NCI-H2227 (cell line): Measurements from ENCODE around the gene GGT5.
"Not testable (repeated sequence)": the region's sequence is repeated elsewhere in the genome, so short reads cannot be mapped to it uniquely, and the experiment has no call there.

Experiments
- DNase-seq: peaks from one replicate; lab custom pipeline; 2025; ENCODE audit not compliant: unreplicated experiment; lab: John Stamatoyannopoulos, UW

The GGT5 gene

GRCh38 chr22:24245030-24245431 lies at the start of gene GGT5:
Gene GGT5, minus strand, starts transcription at chr22:24245082. Its CDS starts 357 bp downstream, at chr22:24244725.
- not testable (repeated sequence) for DNase-seq

DNA sequence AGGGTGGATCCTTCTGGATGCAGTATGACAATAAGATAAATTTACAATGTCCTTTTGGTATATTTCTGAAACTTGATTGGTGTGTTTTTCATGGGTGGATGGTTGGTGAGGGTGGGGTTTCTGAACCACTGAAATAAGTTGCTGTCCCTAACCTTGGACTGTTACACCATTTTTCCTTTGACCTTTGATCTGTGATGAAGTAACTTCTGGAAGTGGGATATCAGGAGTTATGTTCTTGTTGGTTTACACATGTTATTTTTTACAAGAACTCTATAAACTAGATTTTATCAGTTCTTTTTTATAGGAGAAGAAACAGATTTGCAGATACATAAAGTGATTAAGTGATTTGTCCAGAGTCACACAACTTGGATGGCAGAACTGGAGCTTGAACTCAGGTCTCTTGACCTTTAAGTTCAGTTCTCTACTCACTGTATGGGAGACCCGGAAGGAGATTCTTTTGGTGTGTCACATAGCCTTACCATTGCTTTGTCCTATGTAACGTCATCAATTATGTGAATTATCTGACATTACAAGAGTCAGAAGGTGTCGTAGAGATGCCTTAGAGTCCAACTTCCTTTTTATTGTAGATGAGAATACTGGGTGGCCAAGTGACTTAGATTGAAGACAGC lies 47.4 kb upstream of the GGT5 start:
- DNase-seq = not testable (repeated sequence)

- no peak for DNase-seq
These were observed 46.8 kb upstream of the GGT5 start for GRCh38 chr22:24291515-24292201.

GRCh38 chr22:24290459-24290858 lies 45.6 kb upstream of the GGT5 start:
- no peak for DNase-seq

GRCh38 chr22:24289741-24290163 lies 44.9 kb upstream of the GGT5 start:
- DNase-seq = no peak

GRCh38 chr22:24289114-24289513 lies 44.2 kb upstream of the GGT5 start:
- no peak for DNase-seq

GRCh38 chr22:24287801-24288200 lies 42.9 kb upstream of the GGT5 start:
- not testable (repeated sequence) for DNase-seq

DNA sequence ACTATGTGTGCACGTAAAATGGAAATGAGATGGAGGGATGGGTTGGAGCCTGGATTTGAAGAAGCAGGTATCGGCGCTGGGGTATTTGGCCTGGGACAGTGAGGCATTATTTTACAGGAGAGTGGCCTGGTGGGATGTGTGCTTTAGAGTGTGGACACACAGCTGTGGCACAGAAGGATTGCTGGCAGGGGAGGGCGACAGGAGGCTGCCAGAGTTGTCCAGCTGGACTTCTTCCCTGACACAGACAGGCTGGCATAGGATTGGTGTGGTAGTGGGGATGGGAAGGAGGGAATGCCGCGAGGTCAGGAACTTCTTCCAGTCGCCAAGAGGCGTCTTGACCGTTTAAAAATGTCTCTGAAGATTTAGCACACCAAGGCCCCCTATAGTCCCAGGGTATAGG lies 42.3 kb upstream of the GGT5 start:
- DNase-seq = not testable (repeated sequence)

DNA sequence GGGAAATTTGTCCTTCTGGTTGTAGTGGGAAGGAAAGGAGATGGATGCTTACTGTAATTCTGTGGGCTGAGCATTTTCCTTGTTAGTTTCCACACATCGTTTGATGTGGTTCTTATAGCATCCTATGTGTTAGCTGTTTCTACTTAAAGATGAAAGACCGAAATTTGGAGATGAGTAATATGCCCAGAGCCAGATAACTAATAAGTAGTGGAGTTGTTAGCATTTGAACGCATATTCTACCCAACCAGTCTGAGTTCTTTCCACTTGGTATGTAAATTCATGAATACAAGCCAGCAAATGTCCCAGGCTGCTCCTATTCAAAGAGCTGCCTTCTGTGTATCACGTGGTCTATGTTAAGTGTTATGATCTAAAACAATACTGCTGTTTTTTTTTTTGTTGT lies 40.4 kb upstream of the GGT5 start:
- no peak for DNase-seq

GRCh38 chr22:24284747-24285203 lies 39.9 kb upstream of the GGT5 start:
- DNase-seq = no peak

GRCh38 chr22:24282401-24282800 lies 37.5 kb upstream of the GGT5 start:
- DNase-seq = no peak

DNA sequence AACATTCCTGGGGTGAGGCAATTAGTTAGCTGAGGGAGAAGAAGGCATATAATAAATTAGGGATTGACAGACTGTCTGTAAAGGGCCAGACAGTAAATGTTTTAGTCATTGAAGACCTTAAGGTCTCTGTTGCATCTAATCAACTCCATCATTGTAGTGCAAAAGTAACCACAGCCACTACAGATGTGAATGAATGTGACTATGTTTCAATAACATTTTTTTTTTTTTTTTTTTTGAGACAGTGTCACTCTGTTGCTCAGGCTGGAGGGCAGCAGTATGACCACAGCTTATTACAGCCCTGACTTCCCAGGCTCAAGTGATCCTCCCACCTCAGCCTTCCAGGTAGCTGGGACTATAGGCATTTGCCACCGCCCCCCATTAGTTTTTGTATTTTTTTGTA lies 35.5 kb upstream of the GGT5 start:
- DNase-seq = not testable (repeated sequence)

DNA sequence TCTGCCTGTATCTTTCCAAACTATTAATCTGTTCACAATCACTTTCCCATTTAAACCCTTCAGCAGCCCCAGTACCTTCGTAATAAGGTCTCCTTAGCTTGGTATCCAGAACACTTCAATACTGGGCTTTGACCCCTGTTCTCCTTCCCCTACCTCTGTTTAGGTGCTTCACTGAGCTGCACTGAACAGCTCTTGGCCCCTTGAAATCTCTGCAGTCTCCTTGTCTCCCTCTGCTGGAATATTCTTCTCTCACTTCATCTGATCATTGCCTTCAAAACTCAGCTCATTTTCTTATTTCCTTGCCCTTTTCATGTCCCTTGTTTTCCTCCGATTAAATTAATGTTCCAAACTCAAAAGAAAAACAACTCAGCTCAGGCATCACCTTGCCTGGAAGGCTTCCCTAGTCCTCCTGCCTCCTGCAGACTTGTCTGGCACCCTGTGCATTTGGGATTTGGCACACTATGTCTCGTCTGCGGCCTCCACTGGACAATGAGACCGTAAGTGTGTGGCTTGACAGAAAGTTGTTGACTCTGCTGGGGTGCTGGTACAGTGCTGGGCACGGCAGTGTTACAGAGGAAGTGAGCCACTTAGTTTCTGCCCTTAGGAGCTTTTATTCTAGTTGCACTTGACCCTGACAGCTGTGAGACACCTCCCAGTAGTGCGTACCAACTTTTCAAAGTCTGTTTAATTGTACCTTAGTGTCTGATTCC lies 30.0 kb upstream of the GGT5 start:
- not testable (repeated sequence) for DNase-seq

DNA sequence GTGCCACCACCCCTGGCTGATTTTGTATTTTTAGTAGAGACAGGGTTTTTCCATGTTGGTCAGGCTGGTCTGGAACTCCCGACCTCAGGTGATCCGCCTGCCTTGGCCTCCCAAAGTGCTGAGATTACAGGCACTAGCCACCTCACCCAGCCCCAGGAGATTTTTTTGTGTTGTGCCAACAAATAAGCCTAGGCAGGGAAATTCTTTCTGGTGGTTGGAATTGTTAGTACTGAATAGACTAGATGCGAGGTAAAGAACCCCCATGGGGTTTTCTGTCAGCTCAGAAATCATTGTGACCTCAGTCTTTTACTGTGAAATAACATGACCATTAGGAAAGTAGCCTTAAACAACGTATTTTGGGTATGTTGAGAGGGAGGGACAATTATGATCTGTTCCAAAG lies 29.0 kb upstream of the GGT5 start:
- not testable (repeated sequence) for DNase-seq

DNA sequence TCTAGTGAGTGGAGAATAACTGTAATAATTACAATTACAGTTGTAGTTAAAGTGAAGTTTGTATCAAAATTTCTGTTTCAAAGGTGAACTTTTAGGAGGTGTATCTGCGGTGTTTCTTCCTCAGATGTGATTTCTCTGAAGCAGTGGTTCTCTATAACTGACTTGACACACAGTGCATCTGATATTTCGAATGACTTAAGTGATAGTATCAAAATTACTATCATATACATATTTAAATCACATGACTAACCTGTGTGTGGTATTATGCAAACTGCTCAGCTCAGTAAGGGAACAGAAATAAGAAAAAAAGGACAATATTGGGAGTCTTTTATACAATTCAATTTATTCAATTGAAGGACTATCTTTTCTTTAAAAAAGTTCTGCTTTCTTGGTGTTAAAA lies 28.1 kb upstream of the GGT5 start:
- DNase-seq = not testable (repeated sequence)

- no peak for DNase-seq
These were observed 26.5 kb upstream of the GGT5 start for GRCh38 chr22:24271386-24271854.

DNA sequence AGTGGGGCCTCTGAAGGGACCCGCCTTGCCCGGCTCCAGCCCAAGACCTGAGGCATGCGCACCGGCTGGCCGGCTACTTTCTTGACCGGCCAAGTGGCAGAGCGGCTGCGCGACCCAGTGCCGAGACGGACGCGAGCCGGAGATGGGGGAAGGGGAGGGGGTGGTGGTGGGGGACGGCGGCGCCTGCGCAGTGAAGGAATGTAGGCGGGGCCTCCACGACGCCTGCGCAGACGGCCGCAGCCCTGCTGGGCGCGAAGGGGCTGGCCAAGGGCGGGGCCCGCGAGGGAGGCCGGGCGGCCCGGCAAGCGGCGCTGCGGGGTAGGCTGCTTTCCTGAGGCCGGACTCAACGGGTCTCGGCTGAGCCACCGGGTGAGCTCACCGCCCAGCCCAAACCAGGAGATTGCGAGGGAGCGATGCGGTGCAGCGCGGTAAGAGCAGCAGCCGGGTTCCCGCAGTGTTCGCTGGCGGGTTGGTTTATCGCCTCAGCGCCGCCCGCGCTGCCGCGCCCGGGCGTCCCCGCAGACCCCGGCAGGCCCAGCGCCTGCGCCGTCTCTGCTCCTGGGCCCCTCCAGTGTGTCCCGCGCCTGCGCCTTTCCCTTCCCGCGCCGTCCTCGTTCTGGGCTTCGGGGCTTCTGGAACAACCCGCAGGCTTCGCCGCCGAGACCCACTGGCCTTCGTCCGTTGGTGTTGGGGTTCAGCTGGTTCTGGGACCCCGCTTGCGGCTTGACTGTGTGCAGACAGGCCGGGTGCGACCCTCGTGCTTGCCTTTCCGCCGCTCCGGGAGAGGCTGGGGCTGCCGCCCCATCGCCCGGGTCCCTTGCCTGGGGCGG lies 25.9 kb upstream of the GGT5 start, which contains the start of gene SPECC1L:
Gene SPECC1L (plus strand): TSS at position 276 of the 830 bp plus-strand sequence. CDS start 31,401 bp downstream, outside the sequence.
- DNase-seq = peak; percentile 91

GRCh38 chr22:24266495-24266894 lies 21.6 kb upstream of the GGT5 start:
- not testable (repeated sequence) for DNase-seq

DNA sequence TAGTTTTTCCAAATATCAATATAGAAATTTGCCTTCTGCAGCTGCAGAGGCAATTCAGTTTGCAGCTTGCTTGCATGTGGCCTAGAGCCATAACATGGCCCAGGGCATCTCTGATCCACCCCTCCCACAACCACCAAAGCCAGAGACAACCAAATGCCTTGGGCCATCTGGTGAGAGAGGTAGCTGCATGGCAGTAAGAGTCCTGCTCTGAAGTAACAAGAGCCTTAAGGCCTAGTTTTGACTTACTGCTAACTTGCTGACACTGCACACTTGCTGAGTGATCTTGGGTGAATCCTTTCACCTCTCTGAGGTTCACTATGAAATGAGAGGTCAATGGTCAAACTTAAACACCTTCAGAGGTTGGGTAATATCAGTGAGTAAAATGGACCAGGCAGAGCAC lies 20.9 kb upstream of the GGT5 start:
- no peak for DNase-seq

- not testable (repeated sequence) for DNase-seq
These were observed 19.5 kb upstream of the GGT5 start for GRCh38 chr22:24264329-24264896.
